H4 (cell line): ENCODE results near the gene TMF1. TPM values are rescaled to one million over a fixed set of nuclear protein-coding genes. Genes with fewer than 3 reads are reported as not detected.

ENCODE experiments used
- DNase-seq: peaks from one replicate; pipeline ENCODE4 v3.0.0-alpha.2; 2015; ENCODE audit warnings: low spot score
- total RNA-seq: library from RNA; depleted of rRNA; stranded (reverse); fragments of >200 nt; shearing (Covaris generic); gene quantifications from 2 replicates; pipeline ENCODE4 v1.2.3, GENCODE V29; 2014

The TMF1 gene
- total RNA-seq, 1 experiment from 2014 or later, result 8.6 TPM

DNA sequence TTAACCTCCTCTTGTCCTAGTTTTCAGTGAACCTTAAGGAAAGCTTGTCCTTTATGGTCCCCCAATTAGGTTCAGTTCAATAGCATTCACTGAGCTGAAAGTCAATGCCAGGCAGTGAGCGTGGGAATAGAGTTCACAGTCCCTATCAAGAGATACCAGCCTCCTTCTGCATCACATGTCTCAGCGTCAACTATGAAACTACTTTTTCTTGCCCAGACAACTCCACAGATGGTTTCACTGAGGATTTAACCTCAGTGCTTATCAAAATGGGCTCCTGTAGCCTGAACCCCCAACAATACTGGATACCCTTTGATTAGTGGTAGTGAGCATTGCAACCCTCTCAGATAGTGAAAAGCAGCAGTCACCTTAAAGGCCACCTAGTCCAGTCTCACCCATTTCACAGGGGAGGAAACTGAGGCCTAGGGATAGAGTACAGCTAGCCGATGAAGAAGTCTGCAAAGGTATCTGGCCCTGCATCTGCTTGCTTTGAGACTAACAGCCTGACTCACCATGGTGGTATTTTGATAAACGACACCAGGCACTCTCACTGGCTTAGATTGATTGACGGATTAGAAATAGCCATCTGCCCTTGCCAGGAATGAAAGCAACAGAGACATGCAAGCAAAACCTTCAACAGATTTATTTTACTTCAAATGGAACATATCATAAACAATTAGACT, 29.6 kb upstream of the TMF1 start:
- no peak for DNase-seq

DNA sequence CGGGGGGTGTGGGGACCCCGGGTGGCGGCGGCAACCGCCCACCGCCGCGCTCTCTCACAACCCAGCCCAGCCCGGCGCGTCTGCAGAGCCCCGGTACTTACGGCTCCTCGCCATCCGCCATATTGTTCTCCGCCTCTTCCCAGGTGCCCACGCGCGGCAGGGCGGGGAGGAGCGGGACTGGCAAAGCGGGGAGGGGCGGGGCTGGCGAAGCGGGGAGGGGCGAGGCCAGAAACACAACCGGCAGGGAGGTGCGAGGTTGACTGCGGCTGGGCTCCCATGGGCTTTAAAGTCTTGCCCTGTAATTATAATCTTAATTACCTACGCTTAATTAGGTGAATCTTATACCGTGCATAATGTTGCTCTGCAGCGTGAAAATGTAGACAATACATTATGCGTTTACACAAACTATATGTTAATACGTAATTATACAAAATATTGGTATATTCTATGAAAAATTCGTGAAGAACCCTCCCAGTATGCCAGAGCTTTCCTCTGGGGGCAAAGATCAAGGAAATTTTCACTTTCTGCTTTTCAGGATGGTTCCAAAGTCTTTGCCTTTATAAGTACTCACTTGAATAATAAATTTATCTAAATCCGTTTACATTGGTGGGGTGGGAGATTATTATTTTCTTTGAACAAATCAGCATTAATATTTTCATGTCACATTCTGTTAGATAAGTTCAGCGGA, 28.2 kb upstream of the TMF1 start, which contains the start of gene UBA3:
TSS of gene UBA3 (minus strand) at position 133 of the 688 bp plus-strand sequence. CDS start at position 121, 12 bp downstream.
- DNase-seq, result peak; percentile 65

DNA sequence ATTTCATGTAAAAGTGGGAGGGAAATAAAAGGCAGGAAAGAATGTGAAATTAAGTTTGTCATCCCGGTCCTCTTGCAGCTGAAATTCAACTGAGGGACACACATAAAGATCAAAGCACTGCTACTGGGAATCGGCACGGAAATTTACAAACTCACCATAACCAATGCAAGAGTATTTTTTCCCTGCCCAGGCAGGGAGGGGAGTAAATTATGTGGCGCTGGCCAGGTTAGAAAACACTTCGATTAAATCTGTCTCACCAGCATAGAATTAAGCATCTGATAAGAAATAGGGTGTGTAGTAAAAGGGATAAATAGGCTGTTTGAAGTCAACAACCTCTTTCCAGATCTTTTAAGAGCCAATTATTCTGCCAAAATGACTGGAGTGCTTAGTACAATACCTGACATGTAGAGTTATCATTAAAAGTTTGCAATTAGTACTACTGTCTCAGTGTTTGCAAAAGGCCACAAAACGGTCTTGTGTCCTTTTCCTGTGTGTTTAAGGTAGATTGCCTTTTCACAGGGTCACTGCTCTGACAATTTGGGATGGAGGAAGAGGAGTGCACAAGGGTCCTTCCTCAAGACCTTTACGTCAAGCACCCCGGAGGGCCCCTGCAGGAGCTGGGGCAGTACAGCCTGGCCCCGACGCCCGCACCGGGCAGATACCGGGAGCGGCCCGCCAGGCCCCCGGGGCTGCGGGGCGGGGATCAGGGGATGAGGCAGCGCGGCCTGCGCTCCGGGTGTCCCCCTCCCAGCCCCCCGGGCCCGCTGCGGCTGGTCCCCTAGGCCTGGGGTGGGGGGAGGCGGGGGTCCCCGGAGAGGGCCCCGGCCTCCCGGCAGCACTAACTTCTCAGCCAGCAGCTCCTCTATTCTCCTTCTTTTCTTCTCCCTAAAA, 27.4 kb upstream of the TMF1 start:
- no peak for DNase-seq

DNA sequence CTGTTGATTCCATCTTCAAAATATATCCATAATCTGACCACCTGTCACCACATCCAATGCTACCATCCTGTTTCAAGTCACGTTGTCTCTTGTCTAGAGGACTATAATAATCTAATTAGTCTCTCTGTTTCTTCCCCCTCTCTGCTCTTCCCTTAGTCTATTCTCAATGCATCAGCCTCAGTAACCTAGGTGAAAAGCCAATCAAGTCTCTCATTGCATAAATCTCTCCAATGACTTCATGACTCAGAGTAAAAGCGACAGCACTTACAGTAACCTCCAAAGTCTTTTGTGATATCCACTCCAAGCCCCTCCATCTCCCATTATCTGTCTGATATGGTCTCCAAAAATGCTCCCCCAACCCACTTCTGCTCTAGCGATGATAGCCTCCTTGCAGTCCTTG, 20.8 kb upstream of the TMF1 start:
- no peak for DNase-seq

DNA sequence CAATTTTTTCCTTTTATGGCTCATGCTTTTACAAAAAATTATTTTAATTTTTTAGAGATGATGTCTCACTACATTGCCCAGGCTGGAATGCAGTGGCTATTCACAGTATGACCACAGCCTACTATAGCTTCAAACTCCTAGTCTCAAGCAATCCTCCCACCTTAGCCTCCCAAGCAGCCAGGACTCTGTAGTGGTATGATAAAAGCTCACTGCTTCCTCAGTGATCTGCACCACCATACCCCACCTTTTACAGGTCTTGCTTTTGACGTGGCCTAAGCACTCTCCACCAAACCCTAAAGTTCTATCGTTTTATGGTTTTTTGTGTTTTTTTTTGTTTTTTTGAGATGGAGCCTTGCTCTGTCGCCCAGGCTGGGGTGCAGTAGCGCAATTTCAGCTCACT, 14.0 kb upstream of the TMF1 start:
- no peak for DNase-seq

DNA sequence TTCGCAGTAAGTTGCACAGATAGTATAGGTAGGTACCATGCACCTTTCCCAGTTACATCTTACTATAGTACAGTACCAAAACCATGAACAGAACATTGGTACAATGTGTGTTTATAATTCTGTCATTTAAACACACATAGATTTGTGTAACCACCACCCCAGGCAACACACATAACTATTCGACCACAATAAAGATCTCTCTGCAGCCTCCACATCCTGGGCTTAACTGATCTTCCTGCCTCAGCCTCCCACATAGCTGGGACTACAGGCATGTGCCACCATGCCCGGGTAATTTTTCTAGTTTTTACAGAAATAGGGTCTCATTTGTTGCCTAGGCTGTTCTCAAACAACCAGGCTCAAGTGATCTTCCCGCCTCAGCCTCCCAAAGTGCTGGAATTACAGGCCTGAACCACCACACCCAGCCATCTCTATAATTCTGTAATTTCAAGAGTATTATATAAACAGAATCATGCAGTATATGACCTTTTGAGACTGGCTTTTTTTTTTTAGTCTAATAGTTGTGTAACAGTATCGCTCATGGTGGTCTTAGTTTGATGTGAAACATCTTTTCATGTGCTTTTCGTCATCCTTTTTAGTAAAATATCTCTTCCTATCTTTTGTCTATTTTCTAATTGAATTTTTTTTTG, 13.3 kb upstream of the TMF1 start:
- DNase-seq, result no peak

DNA sequence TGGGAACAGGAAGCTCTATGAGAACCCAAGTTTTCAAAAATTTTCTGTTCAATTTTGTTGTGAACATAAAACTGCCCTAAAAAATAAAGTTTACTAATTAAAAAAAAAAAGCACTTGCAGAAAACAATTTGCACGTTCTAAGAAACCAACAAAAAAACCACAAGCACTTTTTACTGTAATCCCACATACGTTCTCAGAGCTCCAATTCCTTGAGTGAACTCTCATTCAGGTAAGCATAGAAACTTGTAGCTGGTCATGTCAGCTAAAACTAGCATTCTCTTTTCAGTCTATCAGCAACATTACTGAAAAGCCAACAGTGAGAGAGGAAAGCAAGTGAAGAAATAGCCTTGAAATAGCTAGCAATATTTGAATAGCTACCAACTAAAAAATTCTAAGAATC, 11.5 kb upstream of the TMF1 start:
- DNase-seq, result no peak

DNA sequence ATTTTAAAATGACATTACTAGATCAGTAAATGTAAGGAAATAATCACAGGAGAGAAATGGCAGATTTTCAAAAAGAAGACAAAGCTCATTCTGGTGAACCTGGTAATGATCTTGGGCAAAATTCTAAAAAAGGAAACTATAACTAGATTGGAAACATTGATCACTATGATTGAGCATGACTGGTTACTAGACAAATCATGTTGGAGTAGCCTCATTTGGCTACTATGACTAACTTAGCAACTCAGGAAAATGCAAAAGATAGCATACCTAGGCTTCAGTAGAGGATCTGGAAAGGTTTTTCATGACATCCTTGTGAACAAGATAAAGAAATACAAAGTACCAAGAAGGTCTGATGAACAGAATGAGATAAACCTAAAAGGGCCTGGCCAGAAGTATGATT, 7.6 kb upstream of the TMF1 start:
- no peak for DNase-seq

DNA sequence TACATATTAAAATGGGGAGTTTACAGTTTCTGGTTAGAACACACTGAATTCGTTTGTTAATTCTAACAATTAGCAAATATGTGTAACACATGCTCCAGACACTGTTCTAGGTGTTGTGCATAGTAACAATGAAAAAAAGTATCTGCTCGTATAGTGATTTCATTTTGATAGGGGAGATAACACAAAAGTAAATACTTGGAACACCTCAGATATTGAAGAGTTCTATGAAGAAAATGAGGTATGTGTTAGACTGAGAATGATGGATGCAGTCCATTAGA, 6.8 kb upstream of the TMF1 start:
- no peak for DNase-seq

DNA sequence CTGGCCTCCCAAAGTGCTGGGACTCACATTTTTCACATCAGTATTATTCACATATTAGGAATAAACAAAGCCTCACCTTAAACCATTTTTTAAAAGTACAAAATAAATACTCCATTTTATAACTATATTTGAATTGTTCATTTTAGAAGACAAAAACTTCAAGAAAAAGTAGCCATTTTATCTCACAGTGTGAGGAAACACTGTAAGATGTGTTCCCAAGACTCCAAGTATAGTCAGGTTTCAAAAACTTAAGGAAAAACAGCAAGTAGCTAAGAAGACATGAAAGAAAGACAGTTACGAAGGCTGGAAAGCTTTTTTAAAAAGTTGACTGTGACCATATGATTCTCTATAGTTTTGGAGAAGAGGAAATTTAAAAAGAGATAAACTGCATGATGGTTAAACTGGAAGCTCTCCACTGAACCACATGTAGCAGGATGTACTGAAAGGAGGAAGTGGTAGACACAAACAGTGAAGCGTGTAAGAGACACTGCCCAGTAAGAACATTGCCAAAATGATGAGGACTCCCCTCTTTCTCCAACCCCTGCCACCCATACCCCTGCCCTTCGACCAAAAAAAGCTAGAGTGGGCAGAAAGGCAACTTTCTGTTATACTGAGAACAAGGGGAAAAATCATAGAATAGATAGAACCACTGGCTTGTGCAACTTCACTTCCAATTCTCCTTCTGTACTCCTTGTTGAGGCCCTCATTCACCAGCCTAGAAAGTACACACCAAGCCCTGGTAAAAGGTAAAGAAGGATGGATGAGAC, 6.2 kb upstream of the TMF1 start:
- no peak for DNase-seq

DNA sequence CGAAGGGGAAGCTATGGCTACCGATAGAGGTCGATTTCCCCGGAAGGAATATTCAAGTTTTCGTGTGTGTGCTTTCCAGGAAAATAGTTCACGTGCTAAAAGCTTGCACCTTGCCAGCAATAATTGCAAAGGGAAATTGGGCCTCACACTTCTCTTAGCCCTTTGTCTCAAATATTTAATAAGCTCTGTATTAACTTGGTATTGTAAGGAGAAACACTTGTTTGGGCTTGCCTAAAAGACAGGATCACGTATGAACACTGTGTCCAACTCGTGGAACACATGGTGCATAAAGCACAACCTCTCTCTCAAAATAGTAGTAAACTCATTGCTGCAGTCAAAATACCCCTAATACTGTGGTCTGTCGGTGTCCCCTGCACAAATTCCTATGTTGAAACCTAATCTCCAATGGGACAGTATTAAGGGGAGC, 352 bp upstream of the TMF1 start:
- DNase-seq, result no peak

DNA sequence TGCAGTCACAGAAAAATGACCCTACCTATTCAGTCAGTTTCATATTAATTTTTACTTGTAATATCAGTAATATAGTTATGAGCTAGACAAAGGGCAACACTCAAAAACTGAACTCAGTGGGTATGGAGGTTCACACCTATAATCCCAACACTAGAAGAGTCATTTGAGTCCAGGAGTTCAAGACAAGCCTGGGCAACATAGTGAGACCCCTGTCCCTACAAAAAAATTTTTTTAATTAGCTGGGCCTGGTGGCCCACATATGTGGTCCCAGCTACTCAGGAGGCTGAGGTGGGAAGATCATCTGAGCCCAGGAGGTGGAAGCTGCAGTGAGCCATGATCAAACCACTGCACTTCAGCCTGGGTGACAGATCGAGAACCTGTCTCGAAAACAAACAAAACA, 3.1 kb downstream of the TMF1 start:
- no peak for DNase-seq

DNA sequence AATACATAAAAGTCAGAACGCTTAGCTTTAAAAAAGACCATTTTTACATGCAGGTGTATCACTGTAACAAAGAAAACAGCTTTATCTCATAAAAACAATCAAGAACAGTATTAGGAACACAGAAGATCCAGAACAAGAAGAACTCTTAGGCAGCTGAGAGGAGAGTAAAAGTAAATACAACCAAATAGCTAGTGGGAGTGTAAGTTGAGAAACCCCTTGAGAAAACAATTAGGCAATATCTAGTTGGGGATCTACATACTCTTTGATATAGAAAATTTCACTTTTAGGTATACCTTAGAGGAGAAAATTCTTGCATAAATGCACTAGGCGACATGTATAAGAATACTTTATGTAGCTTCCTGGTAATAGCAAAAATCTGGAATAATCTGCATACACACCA, 7.5 kb downstream of the TMF1 start:
- DNase-seq, result no peak

DNA sequence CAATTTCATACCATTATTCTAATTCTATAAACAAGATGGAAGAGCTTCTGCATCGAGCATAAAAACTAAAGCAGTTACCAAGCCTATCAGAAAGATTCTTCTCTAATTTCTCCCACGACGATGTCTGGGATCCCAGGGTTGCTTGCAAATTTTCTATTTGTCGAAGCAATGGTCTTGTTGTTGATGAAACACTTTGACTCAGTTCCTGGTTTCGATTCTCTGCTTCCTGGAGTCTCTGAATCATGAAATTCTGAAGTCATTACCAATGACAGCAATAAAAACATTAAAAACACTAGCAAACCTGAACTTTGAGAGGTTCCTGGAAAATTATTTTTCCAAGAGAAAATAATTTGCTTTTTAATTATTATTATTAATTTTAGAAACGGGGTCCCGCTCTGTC, 18.7 kb downstream of the TMF1 start:
- DNase-seq, result no peak

DNA sequence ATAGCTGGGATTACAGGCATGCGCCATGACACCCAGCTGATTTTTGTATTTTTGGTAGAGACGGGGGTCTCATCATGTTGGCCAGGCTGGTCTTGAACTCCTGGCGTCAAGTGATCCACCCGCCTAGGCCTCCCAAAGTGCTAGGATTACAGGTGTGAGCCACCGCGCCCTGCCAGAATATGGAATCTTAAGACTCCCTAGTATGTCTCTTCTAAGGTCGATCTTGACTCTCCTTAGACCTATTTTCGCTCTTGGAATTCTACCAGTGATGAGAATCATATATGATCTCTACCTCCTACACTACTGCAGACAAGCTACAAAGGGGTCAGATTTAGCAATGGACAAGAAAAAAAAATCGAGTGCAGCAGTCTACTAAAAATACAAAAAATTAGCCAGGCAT, 19.4 kb downstream of the TMF1 start:
- DNase-seq, result no peak

DNA sequence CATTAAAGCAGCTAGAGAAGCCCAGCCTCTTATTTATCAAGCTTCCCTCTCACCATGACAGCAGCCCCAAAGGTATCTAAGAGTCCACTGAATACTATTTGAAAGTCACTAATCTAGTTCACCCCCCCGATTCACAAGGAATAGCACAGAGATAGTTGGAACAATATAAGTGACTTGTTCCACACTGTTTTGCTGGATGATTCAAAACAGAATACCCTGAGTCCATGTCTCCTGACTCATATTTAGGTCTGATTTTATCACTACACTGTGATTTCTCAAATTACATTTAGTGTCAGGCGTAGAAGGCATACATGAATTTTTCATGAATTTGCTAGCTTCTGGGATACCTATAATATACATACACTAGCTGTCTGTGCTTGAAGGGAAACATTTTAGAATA, 20.0 kb downstream of the TMF1 start:
- no peak for DNase-seq

DNA sequence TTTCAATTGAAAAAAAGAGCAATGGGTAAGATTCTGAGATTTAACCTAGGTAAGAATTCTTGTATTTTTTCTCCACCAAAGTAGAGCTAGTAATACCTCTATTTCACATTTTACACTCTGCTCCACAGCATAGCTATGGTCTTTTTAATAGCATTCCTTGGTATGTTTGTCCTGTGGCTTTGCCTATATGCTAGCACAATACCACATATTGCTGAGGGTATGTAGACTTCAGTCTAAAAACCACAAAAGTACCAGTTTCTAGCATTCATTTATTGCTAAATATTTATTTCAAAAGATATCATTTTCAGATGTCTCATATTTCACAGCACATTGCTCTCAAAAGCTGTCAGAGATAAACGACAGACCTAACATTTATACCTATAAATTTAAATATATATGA, 20.5 kb downstream of the TMF1 start:
- DNase-seq, result no peak

DNA sequence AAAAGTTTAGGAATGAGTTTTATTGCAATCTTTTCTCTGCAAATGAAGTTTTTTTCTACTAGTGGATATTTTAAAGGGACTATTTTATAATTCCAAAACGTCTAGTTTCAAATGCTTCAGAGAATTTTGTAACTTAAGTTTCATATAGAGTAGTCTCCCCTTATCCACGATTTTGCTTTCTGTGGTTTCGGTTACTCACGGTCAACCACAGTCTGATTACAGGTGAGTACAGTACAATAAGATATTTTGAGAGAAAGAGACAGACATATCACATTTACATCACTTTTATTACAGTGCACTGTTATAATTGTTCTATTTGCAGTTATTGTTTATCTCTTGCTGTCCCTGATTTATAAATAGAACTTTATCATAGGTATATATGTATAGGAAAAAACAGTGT, 31.3 kb downstream of the TMF1 start:
- no peak for DNase-seq

DNA sequence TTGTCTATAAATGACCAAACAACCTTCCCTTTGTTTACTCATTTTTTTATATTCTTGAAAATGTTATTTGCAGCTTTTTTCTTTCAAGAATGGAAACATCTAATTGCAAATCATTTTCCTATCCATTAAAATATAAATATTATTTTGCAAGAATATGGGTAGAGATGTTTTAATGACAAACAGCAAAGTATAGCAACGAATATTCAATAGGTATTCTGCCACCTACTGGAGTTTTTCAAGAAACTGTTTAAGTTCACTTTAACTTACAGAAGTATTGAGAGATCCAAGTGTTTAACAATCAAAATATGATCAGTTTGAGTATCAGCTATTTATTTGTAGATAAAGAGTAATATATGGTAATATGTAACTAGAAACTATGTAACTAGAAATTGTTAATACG, 31.7 kb downstream of the TMF1 start:
- DNase-seq, result no peak

DNA sequence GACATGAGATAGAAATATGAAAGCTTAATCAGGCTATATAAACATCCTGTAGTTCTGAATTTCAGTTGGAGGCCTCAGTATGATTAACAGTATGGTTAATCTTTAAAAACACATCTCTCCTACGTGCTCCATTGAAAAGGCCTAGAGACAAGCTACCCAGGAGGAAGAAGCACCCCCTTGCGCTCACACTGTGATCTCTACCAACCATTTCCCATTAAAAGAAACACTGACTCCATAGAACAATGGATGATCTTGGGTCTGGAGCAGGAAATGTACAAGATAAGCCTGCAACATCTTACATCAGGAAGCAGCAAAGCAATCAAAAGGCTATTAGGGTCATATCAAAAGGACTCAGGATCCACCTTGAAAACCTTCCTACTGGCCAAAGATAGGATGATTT, 35.2 kb downstream of the TMF1 start:
- no peak for DNase-seq

DNA sequence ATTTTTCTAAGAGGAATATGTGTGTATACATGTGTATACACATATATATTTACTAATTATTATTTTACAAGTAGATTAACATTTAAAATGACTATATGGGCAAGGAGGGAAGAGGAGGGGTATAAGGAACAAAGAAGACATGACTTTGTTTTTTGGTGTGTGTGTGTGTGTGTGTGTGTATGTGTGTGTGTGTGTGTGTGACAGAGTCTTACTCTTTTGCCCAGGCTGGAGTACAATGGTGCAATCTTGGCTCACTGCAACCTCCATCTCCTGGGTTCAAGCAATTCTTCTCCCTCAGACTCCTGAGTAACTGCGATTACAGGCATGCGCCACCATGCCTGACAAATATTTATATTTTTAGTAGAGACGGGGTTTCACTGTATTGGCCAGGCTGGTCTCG, 36.0 kb downstream of the TMF1 start:
- no peak for DNase-seq
